GM21423 (cell line): ENCODE data around the gene PLCB1.

Source experiments
- ATAC-seq: cut with Tn5 transposase; IDR thresholded peaks from one replicate; pipeline ENCODE4 v1.9.1; 2021; ENCODE audit warnings: mild to moderate bottlenecking, moderate library complexity; ENCODE audit not compliant: unreplicated experiment

Gene PLCB1

DNA sequence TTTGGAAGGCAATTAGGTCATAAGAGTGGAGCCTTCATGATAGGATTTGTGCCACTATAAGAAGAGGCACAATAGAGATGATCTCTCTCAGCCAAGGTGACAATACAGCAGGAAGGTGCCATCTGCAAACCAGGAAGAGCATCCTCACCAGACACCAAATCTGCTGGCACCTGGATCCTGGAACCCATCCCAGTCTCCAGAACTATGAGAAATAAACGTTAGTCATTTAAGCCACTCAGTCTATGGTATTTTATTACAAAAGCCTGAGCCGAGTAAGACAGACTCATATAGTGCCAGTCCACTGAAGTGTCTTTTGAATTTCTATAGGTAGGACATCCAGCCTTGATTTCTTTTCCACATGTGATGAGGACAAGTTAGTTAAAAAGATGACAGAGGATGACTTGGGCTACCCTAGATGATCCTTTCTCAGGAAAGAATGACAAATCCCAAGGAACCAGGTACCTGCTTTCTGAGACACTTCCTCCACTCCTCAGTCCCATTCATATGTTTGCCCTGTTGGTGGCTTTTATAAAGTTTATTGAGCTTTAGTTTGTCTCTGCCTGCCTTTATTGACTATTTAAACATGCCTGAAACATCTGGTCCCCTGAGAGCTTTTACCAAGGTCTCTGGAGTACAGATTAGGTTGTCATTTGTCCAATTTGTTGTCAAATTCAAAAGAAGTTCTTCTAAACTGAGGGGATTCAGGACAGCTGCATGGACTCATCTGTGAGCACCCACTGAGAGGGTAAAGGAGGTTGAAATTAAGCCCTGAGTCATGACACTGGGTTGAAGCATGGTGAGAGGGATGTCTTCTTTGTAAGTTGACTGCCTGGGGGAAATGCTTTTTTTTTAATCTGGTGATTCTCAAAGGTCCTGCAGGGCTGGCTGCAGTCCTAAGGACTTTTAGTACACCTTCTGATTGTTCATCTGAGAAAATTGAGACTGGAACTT is 771.9 kb downstream of the PLCB1 start:
- no peak for ATAC-seq

DNA sequence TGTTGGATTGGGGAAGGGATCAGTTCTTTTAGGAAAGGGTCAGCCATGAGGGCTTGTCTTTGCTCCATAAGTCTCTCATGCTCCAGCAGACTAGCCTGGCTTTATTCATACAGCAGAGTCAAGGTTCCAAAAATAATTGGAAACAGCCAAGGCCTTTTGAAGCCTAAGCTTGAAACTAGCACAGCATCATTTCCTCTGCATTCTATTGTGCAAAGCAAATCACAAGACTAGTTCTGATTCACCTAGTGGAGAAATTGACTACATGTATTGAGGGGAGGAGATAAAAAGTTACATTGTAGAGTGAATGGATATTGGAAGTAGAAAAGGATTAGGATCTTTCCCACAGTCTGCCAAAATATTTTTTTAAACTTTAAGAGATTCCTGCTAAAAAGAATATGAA is 777.5 kb downstream of the PLCB1 start:
- no peak for ATAC-seq

DNA sequence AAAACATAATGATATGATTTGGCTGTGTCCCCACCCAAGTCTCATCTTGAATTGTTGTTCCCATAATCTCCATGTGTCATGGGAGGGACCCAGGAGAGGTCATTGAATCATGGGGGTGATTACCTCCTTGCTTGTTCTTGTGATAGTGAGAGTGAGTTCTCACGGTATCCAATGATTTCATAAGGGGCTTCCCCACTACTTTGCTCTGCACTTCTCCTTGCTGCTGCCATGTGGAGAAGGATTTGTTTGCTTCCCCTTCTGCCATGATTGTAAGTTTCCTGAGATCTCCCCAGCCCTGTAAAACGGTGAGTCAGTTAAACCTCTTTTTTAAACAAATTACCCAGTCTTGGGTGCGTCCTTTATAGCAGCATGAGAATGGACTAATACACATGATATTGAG is 780.0 kb downstream of the PLCB1 start:
- ATAC-seq = no peak

DNA sequence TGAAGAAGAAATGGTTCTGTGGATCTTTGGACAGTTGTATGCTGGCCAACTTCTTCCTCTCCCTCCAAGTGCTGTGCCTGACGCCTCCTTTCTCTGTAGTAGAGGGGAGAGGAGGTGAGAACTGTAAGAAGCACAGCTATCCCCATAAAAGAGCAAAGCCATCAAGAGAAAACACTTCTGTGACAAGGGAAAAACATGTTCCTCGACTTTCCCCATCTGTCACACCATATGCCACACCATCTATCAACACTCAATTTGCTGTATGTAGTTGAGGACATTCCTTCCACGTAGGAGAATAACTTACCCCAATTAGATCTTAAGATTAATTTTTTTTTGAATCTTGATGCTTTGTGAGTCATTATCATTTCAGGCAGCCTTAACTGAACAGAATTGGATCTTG is 780.7 kb downstream of the PLCB1 start:
- ATAC-seq = no peak

DNA sequence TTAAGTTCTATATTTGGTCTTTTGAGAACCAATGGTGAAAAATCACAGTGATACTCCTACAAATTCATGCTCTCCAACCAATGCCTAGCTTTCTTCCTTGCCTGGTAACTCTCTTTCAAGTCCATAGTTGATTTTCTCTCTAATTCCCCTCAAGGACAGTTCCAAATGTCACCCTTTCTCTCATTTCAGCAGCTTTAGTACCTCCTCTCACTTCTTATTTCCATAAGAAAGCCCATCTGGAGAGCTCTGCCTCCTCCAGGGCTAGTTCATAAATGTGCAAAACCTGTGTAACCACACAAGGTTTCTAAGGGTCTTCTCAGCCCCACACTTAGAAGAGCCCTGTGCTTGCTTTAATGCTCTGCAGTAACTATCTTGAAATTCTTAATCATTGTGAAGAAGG is 781.4 kb downstream of the PLCB1 start:
- no peak for ATAC-seq

DNA sequence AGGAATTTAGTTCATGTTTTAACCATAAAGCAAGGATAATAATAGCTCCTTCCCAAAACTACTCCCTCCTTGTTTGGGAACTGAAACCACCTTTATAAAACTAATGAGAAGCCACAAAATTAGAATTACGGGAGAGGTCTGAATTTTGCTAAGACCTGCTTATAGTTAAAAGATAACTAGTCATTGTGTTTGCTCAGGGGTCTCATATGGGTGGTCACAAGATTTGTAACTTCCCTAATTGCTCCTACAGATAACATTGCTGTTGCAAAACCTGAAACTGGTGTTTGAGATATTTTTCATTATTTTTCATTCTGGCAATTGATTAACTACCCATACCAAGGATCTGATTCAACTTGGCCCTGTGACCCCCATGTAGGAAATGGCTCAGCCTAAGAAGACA is 782.4 kb downstream of the PLCB1 start:
- no peak for ATAC-seq

DNA sequence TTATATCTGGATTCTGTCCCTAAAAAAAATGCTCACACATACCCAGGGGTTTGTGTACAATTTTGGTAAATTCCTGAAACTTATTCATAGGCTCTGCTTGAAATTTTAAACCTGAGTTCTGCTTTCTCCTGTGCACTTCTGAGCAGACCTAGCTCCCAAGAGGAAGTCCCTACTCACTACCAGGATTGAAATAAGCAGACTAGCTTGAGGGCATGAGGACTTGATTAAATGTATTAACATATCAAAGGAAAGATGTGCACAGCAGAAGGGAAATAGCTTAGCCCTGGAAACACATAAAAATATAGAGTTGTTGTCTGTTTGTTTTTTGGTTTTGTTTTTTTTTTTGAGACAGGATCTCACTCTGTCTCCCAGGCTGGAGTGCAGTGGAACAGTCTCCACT is 785.0 kb downstream of the PLCB1 start:
- no peak for ATAC-seq

DNA sequence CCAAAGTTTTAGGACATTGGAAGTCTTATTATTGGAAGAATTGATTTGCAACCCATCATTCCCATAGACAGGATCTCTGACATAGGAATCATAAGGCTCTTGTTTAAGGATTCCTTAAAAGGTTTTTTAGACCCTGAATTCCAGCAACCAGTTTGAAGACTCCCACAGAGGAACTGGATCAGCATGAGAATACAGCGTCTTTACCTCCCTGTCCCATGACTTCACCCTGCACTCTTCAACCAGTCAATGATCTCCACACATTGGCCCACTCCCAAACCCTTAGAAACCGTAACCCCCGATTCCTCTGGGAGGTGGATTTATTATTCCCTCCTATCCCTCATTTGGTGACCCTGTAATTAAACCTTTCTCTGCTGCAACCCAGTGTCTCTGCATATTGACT is 786.1 kb downstream of the PLCB1 start:
- no peak for ATAC-seq

DNA sequence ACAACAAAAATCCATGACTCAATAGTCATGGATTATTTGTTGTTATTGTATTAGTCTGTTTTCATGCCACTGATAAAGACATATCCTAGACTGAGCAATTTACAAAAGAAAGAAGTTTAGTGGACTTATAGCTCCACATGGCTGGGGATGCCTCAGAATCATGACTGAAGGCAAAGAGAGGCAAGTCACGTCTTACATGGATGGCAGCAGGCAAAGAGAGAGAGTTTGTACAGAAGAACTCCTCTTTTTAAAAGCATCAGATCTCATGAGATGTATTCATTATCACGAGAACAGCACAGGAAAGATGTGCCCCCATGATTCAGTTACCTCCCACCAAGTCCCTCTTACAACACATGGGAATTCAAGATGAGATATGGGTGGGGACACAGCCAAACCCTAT is 792.5 kb downstream of the PLCB1 start:
- no peak for ATAC-seq

DNA sequence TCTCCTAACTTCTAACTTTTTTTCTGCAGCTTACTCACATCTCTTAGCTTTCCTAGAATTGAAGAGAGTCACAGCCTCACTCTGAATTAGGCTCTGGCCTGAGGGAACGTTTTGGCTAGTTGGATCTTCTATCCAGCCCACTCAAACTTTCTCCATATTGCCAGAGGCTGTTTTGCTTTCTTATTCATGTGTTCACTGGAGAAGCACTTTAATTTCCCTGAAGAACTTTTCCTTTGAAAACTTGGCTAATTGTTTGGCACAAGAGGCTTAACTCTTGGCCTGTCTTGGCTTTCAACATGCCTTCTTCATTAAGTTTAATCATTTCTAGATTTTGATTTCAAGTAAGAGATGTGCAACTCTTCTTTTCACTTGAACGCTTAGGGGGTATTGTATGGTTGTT is 798.7 kb downstream of the PLCB1 start:
- no peak for ATAC-seq

DNA sequence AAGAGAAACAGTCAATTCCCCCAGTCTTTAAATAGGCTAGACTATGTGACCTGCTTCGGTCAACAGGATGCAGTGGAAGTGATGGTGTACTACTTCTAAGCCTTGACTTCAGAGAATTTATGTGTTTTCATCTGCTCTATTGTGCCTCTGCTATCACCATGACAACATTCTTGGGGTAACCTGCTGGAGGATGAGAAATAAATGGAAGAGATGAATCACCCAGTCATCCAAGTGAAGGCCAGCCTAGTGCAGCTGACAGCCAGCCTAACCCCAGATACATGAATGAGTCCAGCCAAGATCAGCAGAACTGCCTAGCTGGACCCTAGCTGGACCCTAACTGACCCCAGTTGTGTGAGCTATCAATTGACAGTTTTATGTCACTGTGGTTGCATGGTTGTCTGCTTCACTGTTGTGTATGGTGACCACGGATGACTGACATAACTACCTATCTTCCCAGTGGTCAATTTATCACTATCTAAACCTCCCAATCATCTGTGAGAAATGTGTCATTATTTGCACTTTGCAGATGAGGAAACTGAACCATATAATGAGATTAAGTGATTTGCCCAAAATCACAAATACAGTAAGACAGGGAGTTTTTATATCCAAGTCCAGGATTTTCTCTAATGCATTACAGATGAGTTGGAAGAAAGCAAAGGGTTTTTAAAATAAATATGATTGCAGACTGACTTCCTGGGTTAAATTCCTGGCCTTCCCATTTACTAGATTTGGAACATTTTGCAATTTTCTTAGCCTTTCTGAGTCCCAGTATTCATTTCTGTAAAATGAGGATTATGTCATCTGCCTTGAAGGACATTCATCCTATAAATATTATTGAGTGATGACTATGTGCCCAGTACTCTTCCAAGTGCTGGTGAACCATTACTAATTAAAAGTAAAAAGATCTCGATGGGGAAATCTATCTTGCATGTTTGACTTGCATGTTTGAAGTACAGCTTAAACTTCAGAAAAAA is 800.4 kb downstream of the PLCB1 start:
- no peak for ATAC-seq

DNA sequence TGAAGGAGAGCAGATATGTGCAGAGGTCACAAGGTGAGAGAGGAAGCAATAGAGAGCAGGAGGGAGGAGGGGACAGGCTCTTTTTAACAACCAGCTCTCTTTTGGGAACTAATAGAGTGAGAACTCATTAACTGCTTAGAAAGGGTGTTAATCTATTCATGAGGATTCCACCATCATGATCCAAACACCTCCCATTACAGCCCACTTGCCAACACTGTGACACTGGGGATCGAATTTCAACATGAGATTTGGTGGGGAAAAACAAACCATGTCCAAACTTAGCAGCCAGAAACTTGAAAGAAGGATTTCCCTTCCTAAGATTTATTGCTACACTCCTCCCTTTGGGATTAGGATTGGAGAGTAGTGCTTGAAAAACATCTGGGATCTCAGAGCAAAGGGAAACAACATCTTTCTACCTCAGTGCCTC is 801.3 kb downstream of the PLCB1 start:
- no peak for ATAC-seq

DNA sequence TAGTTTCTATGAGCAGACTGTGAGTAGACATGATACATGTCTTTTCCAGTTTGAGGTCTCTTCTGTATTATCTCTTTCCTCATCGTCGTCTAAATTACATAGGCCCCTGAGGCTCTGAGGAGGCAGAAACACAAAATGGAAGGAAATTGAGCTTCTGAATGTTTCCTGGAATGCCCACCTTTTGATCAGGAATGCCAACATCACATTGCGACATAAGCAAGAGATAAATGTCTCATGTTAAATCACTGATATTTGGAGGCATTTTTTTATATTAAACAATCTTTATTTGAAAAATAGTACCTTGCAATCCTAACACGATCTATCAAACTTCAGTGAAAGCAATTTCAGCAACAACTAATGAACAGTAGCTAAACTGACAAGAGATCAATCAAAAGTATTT is 802.3 kb downstream of the PLCB1 start:
- no peak for ATAC-seq
